Testis (tissue), 2 donors: Measurements from ENCODE around the gene AKAP12.

Source experiments
- CTCF ChIP-seq, 3 experiments: fragments of 450-650 bp in 2 of 3; fragments of 200-600 bp in 1 of 3; sonication (generic) in 1 of 3; IDR thresholded peaks; one replicate each; pipeline ENCODE4 v1.5.1; 2016 to 2019; ENCODE audit warnings: antibody characterized with exemption in 3 of 3, mild to moderate bottlenecking in 2 of 3, moderate library complexity in 1 of 3
- POLR2A ChIP-seq: fragments of 450-650 bp; IDR thresholded peaks from one replicate; pipeline ENCODE4 v1.6.1; 2017; ENCODE audit warnings: antibody characterized with exemption, mild to moderate bottlenecking, moderate library complexity

DNA sequence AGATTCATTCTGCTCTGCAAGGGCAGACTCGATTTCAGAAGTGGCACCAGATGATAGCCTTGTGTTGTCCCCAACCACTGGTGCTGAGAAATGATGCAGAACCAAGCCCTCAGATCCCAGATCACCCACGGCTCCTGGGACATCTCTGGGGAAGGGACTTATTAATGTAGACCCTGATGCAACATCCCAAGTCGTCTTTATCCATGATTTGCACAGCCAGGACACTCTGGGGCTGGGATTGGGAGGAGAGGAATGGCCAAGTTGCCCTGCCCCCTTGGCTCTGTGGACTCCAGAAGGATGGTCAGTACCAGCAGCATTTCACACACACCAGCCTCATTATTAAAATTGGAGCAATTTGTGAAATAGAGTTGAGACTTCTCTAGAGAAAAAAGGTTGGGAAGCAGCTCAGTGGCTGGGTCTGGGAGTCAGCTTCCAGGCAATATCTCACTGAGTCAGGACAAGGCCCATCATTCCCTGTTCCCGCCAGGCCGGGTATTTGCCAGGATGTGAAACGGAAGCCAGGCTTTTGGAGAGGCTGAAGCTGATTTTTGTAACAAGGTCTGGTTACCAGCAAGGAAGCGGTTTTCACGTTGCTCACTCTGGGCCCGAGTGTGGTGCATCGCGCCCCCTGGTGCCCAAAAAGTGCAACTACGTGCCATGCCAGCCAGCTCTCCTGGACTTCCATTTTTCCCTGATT is 84.2 kb downstream of the AKAP12 start:
- TF ChIP-seq CTCF (IDR thresholded peaks at IDR 0.05) (peak; percentile 96 to 99 (median 99)), POLR2A (no peak)
